K562 (cell line): ENCODE data around the gene TUBB1. TPM values are rescaled to one million over a fixed set of nuclear protein-coding genes. Genes with fewer than 3 reads are reported as not detected.

Source experiments
- ATAC-seq: fragments of 200-7000 bp; cut with Tn5 transposase; 3 replicates; pipeline ENCODE4 v1.9.1; 2020; ENCODE audit warnings: moderate library complexity
- BruUV-seq: library from RNA; stranded (reverse); fragments of 400-500 nt; replicated peaks from 2 replicates; lab custom pipeline; 2021; lab: Mats Ljungman, UMichigan
- CTCF ChIA-PET: fragments of 300-600 bp; formaldehyde crosslinking; extraction: SDS; loops from one replicate; lab custom pipeline; 2021; ENCODE audit warnings: low intra/inter-chr PET ratio; lab: Yijun Ruan, JAX
- POLR2A ChIA-PET: fragments of 300-600, 350-650 bp; sonication (Branson Sonifier 250); formaldehyde crosslinking; extraction: SDS; loops from one replicate; lab custom pipeline; 2021; ENCODE audit warnings: antibody characterized with exemption, inconsistent platforms; lab: Yijun Ruan, JAX
- DNase-seq, 4 experiments: peaks; one replicate each; pipeline versions ENCODE4 v3.0.0 to v3.0.0-alpha.2; 2011 to 2018; ENCODE audit warnings: low spot score in 3 of 4, mixed read lengths in 3 of 4; ENCODE audit errors: extremely low read depth in 1 of 4
- FAIRE-seq: peaks from 2 replicates; lab custom pipeline; 2011; peaks lifted over from hg19 to GRCh38; lab: Jason Lieb, UNC
- H2AFZ ChIP-seq: 2 replicates; pipeline ENCODE4 v1.6.0; 2011; ENCODE audit warnings: low read depth, low read length, control low read depth, inconsistent platforms
- H3K27ac ChIP-seq: fragments of 200-600 bp; 3 replicates; pipeline ENCODE4 v1.8.0; 2011; ENCODE audit warnings: low read depth, mild to moderate bottlenecking, control low read depth, inconsistent platforms, low read length, moderate library complexity, mixed read lengths; ENCODE audit errors: extremely low read depth
- H3K27me3 ChIP-seq, 2 experiments: fragments of 300-600 bp in 1 of 2; 2 replicates in 1 of 2; 3 replicates in 1 of 2; pipeline versions ENCODE4 v1.6.0 to v1.8.0; 2011; ENCODE audit warnings: inconsistent platforms in 2 of 2, low read length in 2 of 2, mild to moderate bottlenecking in 1 of 2, mixed read lengths in 1 of 2, moderate library complexity in 1 of 2; ENCODE audit not compliant: control insufficient read depth in 2 of 2, insufficient read depth in 2 of 2
- H3K36me3 ChIP-seq: fragments of 300-600 bp; 3 replicates; pipeline ENCODE4 v1.8.0; 2011; ENCODE audit warnings: mild to moderate bottlenecking, low read length, inconsistent platforms; ENCODE audit not compliant: control insufficient read depth, insufficient read depth
- H3K4me1 ChIP-seq, 2 experiments: fragments of 200-600 bp in 1 of 2; replicated peaks in 1 of 2; 2 replicates in 1 of 2; 3 replicates in 1 of 2; pipeline versions ENCODE4 v1.5.1 to v1.8.0; 2011; ENCODE audit warnings: inconsistent platforms in 2 of 2, low read length in 2 of 2, mild to moderate bottlenecking in 1 of 2, mixed read lengths in 1 of 2, moderate library complexity in 1 of 2; ENCODE audit not compliant: control insufficient read depth in 2 of 2, insufficient read depth in 2 of 2
- H3K4me2 ChIP-seq: 2 replicates; pipeline ENCODE4 v1.6.1; 2011; ENCODE audit warnings: low read length, control low read depth, inconsistent platforms, mixed read lengths; ENCODE audit not compliant: insufficient read depth
- H3K4me3 ChIP-seq: fragments of 200-600 bp; sonication (generic), shearing (Covaris generic); 2 replicates; pipeline ENCODE4 v1.5.1; 2016; ENCODE audit warnings: control low read depth, inconsistent platforms
- H3K79me2 ChIP-seq: fragments of 200-600 bp; 3 replicates; pipeline ENCODE4 v1.8.0; 2011; ENCODE audit warnings: low read length, inconsistent platforms; ENCODE audit not compliant: control insufficient read depth, insufficient read depth
- H3K9ac ChIP-seq, 2 experiments: 2 replicates each; pipeline versions ENCODE4 v1.6.0 to v1.6.1; 2011; ENCODE audit warnings: low read depth in 2 of 2, low read length in 2 of 2, control low read depth in 1 of 2, inconsistent platforms in 1 of 2, mild to moderate bottlenecking in 1 of 2, mixed read lengths in 1 of 2; ENCODE audit not compliant: insufficient read depth in 1 of 2
- H3K9me1 ChIP-seq: one replicate; pipeline ENCODE4 v1.6.0; 2011; ENCODE audit warnings: inconsistent platforms, mild to moderate bottlenecking, low read length, moderate library complexity; ENCODE audit not compliant: control insufficient read depth, insufficient read depth
- H3K9me3 ChIP-seq: replicated peaks from 2 replicates; pipeline ENCODE4 v1.5.1; 2011; ENCODE audit warnings: low read depth, low read length, inconsistent platforms; ENCODE audit not compliant: control insufficient read depth, insufficient read depth
- H4K20me1 ChIP-seq: replicated peaks from 2 replicates; pipeline ENCODE4 v1.6.1; 2011; ENCODE audit warnings: low read length, inconsistent platforms, mixed read lengths; ENCODE audit not compliant: control insufficient read depth, insufficient read depth
- KLF13 ChIP-seq: fragments of 450-650 bp; IDR thresholded peaks from 2 replicates; pipeline ENCODE4 v1.6.1; 2016; ENCODE audit warnings: missing genetic modification characterization, low read depth, mild to moderate bottlenecking, missing compliant biosample characterization, moderate library complexity, borderline replicate concordance
- ZNF57 ChIP-seq: fragments of 450-650 bp; formaldehyde crosslinking; IDR thresholded peaks from 2 replicates; pipeline ENCODE4 v1.4.0; 2020; ENCODE audit warnings: mild to moderate bottlenecking, moderate library complexity
- WGBS: fragments of 100-300 bp; shearing (Covaris generic); methylation state at CpG from one replicate; pipeline ENCODE4 v1.1.6; 2016; ENCODE audit warnings: low coverage, mixed read lengths; ENCODE audit not compliant: insufficient coverage; ENCODE audit errors: missing lambda C conversion rate; 5-methylcytosine and 5-hydroxymethylcytosine counted together
- in situ Hi-C: fragments of 300-500 bp; cut with MboI; formaldehyde crosslinking; loops from 4 replicates; pipeline ENCODE4 v1.15.0; 2018; ENCODE audit warnings: inconsistent platforms, mixed read lengths
- intact Hi-C: fragments of 100-400 bp; cut with micrococcal nuclease; formaldehyde crosslinking; loops from 2 replicates; pipeline ENCODE4 v1.14.2; 2022
- polyA plus RNA-seq, 8 experiments: library from polyadenylated mRNA; depleted of rRNA in 4 of 8; stranded (reverse) in 5 of 8; unstranded in 3 of 8; fragments of >200 nt; fragmentation: Nextera tagmentation in 2 of 8; fragmentation: Illumina TruSeq in 1 of 8; extraction: Ambion mirVana in 2 of 8; extraction: Trizol in 1 of 8; gene quantifications; 2 replicates each; pipeline versions ENCODE4 v1.2.1 to v1.2.3, GENCODE V29; 2011 to 2014; ENCODE audit warnings: inconsistent platforms in 1 of 8, missing spikeins in 1 of 8
- total RNA-seq, 7 experiments: library from RNA; depleted of rRNA in 6 of 7; stranded (reverse); fragments of >200 nt in 6 of 7; fragmentation: Illumina TruSeq in 2 of 7; extraction: Trizol in 2 of 7; gene quantifications; 2 replicates each; pipeline versions ENCODE4 v1.2.1 to v1.2.3, GENCODE V29; 2011 to 2021; ENCODE audit warnings: low replicate concordance in 1 of 7
- TF ChIP-seq, protein P1 (sequence below): IDR thresholded peaks from 2 replicates; pipeline ENCODE4 v1.6.1; 2016; ENCODE audit warnings: missing genetic modification characterization, missing compliant biosample characterization
- TF ChIP-seq, protein P2 (sequence below): fragments of 200-600 bp; sonication (generic); IDR thresholded peaks from one replicate; pipeline ENCODE4 v1.6.1; 2012; ENCODE audit warnings: mild to moderate bottlenecking, low read depth, low read length, inconsistent platforms

The TUBB1 gene
- total and polyA plus RNA-seq, 9 of the 15 experiments (the other 6 are each of a cell fraction or from before 2014, with no cell fraction given) = 1.5 to 3.9 (median 2.4) TPM

DNA sequence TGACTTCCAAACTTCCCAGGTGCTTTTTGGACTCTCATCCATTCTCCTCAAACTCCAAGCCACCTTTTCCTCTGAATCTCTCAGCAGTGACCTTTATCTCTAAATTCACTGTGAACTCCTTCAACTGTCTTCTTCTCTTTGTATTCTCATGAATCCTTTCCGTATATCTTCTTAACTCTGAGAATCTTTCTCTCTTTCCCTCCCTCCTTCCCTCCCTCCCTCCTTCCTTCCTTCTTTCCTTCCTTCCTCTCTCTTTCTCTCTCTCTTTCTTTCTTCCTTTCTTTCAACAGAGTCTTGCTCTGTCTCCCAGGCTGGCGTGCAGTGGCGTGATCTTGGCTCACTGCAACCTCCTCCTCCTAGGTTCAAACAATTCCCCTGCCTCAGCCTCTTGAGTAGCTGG lies 27.6 kb downstream of the TUBB1 start:
- Histone ChIP-seq H3K27me3 (peaks cover 12 to 14% of the 10 kb centered on the region in 2 experiments), H3K79me2 (peaks cover 13% of the 10 kb centered on the region), H3K4me2 (no peak overlapping the region), H3K4me3 (no peak overlapping the region), H3K4me1 (peaks cover 12 to 14% of the 10 kb centered on the region in 2 experiments; a peak in 4 of 5 replicates), H3K36me3 (no peaks in the 10 kb centered on the region), H3K9me3 (no peaks in the 10 kb centered on the region), H3K27ac (no peak overlapping the region), H3K9me1 (no peaks in the 10 kb centered on the region), H2AFZ (no peak overlapping the region), H3K9ac (no peak overlapping the region), H4K20me1 (no peaks in the 10 kb centered on the region)
- POLR2A ChIA-PET = no interaction called here
- no peak for DNase-seq
- intact Hi-C loops = no loop called here
- FAIRE-seq = no peak
- no peak for ATAC-seq
- 46% methylated on average over 2 of the region's 3 CpGs for WGBS
- CTCF ChIA-PET = no interaction called here
- in situ Hi-C loops = no loop called here
- TF ChIP-seq KLF13 (tag) = no peak
- TF ChIP-seq, protein P1, sequence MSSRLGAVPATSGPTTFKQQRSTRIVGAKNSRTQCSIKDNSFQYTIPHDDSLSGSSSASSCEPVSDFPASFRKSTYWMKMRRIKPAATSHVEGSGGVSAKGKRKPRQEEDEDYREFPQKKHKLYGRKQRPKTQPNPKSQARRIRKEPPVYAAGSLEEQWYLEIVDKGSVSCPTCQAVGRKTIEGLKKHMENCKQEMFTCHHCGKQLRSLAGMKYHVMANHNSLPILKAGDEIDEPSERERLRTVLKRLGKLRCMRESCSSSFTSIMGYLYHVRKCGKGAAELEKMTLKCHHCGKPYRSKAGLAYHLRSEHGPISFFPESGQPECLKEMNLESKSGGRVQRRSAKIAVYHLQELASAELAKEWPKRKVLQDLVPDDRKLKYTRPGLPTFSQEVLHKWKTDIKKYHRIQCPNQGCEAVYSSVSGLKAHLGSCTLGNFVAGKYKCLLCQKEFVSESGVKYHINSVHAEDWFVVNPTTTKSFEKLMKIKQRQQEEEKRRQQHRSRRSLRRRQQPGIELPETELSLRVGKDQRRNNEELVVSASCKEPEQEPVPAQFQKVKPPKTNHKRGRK (tag) = peak; percentile 57; the same call in 1 of the 2 replicates
- TF ChIP-seq ZNF57 (CRISPR knock-in tag) = no peak
- TF ChIP-seq, protein P2, sequence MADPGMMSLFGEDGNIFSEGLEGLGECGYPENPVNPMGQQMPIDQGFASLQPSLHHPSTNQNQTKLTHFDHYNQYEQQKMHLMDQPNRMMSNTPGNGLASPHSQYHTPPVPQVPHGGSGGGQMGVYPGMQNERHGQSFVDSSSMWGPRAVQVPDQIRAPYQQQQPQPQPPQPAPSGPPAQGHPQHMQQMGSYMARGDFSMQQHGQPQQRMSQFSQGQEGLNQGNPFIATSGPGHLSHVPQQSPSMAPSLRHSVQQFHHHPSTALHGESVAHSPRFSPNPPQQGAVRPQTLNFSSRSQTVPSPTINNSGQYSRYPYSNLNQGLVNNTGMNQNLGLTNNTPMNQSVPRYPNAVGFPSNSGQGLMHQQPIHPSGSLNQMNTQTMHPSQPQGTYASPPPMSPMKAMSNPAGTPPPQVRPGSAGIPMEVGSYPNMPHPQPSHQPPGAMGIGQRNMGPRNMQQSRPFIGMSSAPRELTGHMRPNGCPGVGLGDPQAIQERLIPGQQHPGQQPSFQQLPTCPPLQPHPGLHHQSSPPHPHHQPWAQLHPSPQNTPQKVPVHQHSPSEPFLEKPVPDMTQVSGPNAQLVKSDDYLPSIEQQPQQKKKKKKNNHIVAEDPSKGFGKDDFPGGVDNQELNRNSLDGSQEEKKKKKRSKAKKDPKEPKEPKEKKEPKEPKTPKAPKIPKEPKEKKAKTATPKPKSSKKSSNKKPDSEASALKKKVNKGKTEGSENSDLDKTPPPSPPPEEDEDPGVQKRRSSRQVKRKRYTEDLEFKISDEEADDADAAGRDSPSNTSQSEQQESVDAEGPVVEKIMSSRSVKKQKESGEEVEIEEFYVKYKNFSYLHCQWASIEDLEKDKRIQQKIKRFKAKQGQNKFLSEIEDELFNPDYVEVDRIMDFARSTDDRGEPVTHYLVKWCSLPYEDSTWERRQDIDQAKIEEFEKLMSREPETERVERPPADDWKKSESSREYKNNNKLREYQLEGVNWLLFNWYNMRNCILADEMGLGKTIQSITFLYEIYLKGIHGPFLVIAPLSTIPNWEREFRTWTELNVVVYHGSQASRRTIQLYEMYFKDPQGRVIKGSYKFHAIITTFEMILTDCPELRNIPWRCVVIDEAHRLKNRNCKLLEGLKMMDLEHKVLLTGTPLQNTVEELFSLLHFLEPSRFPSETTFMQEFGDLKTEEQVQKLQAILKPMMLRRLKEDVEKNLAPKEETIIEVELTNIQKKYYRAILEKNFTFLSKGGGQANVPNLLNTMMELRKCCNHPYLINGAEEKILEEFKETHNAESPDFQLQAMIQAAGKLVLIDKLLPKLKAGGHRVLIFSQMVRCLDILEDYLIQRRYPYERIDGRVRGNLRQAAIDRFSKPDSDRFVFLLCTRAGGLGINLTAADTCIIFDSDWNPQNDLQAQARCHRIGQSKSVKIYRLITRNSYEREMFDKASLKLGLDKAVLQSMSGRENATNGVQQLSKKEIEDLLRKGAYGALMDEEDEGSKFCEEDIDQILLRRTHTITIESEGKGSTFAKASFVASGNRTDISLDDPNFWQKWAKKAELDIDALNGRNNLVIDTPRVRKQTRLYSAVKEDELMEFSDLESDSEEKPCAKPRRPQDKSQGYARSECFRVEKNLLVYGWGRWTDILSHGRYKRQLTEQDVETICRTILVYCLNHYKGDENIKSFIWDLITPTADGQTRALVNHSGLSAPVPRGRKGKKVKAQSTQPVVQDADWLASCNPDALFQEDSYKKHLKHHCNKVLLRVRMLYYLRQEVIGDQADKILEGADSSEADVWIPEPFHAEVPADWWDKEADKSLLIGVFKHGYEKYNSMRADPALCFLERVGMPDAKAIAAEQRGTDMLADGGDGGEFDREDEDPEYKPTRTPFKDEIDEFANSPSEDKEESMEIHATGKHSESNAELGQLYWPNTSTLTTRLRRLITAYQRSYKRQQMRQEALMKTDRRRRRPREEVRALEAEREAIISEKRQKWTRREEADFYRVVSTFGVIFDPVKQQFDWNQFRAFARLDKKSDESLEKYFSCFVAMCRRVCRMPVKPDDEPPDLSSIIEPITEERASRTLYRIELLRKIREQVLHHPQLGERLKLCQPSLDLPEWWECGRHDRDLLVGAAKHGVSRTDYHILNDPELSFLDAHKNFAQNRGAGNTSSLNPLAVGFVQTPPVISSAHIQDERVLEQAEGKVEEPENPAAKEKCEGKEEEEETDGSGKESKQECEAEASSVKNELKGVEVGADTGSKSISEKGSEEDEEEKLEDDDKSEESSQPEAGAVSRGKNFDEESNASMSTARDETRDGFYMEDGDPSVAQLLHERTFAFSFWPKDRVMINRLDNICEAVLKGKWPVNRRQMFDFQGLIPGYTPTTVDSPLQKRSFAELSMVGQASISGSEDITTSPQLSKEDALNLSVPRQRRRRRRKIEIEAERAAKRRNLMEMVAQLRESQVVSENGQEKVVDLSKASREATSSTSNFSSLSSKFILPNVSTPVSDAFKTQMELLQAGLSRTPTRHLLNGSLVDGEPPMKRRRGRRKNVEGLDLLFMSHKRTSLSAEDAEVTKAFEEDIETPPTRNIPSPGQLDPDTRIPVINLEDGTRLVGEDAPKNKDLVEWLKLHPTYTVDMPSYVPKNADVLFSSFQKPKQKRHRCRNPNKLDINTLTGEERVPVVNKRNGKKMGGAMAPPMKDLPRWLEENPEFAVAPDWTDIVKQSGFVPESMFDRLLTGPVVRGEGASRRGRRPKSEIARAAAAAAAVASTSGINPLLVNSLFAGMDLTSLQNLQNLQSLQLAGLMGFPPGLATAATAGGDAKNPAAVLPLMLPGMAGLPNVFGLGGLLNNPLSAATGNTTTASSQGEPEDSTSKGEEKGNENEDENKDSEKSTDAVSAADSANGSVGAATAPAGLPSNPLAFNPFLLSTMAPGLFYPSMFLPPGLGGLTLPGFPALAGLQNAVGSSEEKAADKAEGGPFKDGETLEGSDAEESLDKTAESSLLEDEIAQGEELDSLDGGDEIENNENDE = no peak
- TF ChIP-seq, all 486 proteins: peak for 1
- BruUV-seq = no TSS peak
